Activated naive CD4-positive, alpha-beta T cell treated with Interleukin-2 at 50 U/mL for 16 hours (primary cell): Measurements from ENCODE around the gene FBN1.

Experiments used
- DNase-seq: peaks from one replicate; pipeline ENCODE4 v3.0.0-alpha.2; 2020

The FBN1 gene

DNA sequence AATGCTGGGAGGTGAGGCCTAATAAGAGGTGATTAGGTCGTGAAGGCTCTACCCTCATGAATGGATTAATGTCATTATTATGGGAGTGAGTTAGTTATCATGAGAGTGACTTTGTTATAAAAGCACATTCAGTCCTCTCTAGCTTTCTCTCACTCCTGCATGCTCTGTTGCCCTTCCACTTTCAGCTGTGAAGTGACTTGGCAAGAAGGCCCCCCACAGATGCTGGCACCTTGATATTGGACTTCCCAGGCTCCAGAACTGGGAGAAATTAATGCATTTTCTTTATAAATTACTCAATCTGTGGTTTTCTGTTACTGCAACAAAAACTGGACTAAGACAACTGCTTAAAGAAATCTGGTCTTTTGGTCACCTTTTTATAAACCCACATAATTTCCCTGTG, 144.3 kb downstream of the FBN1 start:
- no peak for DNase-seq

DNA sequence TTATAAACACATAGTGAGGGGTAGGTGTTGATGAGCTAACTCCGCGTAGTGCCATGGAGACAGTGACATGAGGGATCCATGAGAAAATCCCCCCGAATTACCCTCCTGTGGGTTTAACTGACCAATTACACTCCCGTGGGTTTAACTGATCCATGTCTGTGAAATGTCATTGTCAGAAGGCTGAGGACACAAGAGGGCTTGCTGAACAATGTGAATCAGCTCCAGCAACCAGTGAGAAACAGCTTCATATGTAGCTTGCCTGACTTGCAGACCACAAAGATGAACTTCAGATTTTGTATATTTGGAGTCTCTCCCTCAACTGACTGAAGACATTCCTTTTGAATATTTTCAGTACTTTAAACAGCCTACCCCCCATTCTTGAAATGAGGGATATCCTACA, 144.9 kb downstream of the FBN1 start:
- no peak for DNase-seq

DNA sequence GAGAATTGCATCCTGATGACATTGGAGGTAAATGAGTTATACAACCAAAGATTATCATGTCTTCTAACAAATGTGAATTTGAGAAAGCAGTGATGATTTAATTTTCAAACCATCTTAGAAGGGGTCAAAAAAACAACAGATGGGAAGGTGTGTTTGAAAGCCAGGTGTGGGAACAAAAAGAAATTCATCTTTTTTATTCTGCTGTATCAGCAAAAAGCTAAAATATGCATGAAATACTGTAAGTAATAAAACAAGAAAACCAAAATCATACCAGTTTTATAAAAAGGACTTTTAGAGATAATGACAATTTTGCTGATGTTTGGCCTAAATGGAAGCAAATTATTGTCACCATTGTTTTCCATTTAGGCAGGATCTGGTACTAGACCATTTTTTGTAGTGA, 145.5 kb downstream of the FBN1 start:
- DNase-seq: no peak

DNA sequence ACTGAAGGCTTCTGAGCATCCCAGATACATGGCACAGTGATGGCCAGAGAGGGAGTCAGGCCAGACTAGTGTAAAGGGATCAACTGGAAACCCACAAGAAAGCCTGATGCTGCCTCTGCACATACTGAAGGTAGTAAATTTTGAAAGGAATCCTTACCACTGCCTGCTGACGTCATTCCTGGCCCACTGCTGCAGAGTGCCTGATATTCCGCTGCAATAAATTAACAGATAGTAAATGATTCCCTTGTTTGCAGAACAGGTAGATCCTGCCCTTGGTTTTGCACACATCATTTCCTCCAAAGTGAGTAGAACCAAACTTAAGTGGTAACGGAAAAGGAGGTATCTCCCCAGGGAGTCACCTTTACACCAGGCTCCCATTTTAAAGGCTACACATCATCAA, 146.7 kb downstream of the FBN1 start:
- no peak for DNase-seq

DNA sequence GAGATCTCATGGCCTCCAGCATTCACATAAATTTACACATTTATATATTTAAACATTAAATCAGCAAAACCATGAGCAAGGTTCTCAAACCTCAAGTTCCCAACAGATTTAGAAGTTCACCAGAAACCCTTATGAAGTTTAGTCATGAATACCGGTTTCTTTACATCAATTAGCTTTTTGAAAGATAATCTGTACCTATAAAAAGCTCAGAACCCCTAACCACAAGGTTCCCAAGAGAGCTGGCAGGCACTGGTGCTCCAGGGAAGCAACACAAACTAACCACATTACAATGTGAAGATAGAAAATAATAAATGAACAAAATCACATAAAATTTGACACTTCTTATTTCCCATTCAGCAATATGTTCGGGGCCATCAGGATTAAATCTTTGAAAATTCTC, 150.9 kb downstream of the FBN1 start:
- DNase-seq: no peak

GRCh38 chr15:48493763-48494225, 151.7 kb downstream of the FBN1 start:
- DNase-seq: no peak

DNA sequence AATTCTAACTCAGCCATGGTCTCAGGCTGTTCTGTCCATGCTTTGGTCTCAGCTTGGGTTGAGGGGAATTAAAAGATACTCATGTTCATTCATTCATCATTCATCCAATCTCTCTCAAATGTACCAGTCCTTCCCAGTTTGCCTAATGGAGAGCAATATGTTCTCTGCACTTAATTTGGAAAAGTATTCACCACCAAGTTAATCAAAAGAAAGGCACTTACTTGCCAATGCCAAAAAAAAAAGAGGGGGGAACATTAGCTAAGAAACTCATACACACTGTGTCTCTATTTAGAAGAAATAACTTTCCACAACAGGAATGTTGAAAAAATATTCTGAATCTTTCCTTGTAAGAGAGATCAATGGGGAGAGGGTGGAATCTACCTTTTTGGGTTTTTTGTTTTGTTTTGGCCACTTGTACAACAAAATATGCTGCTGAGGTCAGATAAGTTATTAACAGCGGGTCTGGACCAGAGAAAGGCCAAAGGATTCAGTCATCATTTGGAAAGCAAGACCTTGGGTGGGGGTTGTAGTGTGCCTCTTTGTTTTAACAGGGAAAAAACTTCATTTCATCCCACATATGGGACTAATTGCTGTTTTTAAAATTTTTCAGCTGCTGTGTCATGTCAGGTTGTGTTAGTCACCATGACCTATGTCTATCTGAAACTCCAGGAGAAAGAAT, 152.3 kb downstream of the FBN1 start:
- no peak for DNase-seq

- DNase-seq: no peak
Measured at GRCh38 chr15:48486228-48486627, 159.3 kb downstream of the FBN1 start.

DNA sequence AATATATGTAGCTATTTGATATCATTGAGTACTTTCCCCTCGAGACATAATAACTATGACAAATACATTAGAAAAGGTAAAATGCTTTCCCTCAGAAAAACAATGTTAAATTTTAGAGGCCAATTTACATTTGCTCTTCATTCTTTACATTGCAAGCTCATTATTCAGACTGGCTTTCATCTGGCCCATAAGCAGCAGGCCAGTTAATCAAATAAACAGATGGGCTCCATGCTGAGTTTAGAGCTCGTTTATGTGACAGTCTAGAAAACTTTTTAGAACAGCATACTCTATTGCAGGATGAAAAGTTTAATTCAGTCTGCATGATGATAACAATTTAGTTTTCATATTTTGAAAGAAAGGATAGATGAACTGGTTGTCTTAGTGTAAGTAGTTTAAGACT, 163.7 kb downstream of the FBN1 start:
- DNase-seq: no peak

DNA sequence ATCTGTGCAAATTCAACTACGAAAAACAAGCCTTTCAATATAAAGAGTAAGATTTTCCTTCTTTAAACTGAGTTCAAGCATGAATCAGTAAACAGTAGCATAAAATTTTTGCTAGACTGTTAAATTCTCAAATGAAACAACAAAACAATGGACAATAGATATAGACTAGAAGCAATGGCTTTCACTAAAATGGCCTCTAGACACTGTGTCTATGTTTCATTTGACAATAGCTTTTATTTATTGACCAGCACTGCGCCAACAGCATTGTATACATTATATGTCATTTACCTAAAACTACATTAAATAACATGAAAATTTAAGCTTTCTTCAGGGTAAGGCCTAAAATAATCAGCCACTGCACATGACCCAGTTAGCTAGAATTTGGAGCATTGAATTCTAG, 165.8 kb downstream of the FBN1 start:
- no peak for DNase-seq

- no peak for DNase-seq
Measured at GRCh38 chr15:48478581-48478980, 166.9 kb downstream of the FBN1 start.

DNA sequence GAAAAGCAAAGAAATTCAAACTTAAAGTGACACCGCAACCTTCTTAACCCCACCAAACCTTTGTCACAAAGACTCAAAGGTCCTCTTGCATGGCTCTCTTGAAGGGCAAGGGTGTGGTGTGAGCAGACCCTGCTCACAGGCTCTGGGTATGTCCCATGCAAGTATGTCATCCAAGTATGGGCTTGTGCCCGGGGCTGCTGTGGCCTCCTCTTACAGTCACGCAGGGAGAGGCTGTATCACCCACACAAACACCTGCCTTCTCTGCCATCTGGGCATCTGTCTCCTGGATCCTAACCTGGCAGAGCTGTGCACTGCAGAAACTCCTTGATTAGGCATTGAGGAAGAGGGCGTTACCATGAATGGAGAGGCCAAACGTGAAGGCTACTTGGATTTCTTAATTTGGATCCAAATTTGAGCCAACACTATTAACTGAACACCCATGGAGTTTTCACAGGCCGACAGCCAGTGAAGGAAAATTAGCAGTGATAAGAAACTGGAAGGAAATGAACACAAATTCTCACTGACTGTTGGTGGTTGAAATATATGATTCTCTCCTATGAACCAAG, 167.6 kb downstream of the FBN1 start:
- no peak for DNase-seq

- no peak for DNase-seq
Measured at GRCh38 chr15:48475600-48476395, 169.7 kb downstream of the FBN1 start.

GRCh38 chr15:48473667-48474066, 171.8 kb downstream of the FBN1 start:
- no peak for DNase-seq

DNA sequence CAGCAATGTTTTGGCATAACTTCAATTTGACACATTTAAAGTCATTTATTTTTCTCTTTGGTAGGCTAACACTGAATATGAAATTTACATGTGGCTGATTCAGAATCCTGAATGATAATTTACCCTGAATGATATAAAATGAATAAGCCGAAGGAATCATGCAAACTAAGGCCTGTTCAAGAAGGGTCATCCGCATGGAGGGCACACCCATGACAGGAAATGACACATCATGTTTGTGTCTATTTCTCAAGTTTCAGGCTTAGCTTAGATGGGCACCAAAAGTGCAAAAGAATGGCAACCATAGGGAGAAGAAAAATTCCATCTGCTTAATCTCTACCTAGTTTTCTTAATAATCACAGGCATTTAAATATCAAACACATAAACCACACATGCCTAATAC, 172.8 kb downstream of the FBN1 start:
- no peak for DNase-seq

- no peak for DNase-seq
Measured at GRCh38 chr15:48471073-48471472, 174.4 kb downstream of the FBN1 start.

GRCh38 chr15:48470096-48470495, 175.4 kb downstream of the FBN1 start:
- DNase-seq: no peak

DNA sequence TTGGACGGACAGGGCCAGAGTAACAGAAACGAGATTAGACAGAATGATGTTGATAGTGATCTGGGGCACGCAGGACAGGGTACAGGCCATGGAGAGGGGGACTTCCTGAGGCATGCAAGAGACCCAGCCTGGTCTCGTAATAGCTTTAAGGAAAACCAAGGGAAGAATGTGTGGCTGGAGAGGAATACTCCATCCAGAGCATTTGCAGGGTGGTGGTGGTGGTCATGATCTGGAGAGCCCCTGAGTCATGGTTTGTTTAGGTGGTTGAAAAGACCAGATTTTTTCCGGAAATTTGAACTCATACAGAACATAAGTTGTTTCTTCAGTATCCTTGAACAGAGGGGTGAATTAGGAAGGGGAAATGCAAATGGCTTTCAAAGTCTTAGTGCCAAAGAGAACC, 175.8 kb downstream of the FBN1 start:
- DNase-seq: no peak

DNA sequence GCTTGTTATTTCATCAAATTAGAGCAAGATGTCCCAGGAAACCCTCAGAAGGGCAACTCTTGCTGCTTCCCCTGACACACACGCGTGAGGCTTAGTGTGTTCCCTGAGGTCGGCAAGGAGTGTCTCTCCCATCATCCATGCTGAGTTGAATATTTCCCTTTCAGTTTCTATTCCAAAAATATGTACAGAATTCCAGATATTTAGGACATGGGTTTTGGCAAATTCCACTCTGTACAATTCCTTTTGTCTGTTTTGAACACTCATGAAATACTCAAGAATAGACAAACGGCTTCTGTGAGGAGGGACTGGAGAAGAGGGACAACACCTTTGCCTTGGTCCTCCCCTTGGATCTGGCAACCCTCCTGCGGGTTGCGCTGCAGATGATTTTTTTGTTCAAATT, 176.2 kb downstream of the FBN1 start:
- DNase-seq: no peak

DNA sequence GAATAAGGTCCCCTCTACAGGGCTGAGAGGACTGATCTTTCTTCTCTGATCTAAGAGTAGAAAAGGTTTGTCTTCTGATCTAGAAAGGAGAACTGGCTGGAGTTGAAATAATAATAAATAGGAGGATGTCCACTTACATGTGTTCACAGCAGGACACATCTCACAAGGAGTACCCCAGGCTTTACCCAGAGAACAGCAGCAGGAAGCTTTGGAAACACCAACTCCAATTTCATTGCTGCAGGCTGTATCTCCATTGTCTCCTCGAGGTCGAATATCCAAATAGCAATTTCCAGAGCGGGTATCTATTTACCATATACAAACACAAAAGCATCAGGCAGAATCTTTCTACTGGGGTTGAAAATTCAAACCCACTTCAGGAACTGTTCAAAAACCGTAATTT, 177.7 kb downstream of the FBN1 start:
- DNase-seq: no peak

- DNase-seq: no peak
Measured at GRCh38 chr15:48466820-48467219, 178.7 kb downstream of the FBN1 start.

DNA sequence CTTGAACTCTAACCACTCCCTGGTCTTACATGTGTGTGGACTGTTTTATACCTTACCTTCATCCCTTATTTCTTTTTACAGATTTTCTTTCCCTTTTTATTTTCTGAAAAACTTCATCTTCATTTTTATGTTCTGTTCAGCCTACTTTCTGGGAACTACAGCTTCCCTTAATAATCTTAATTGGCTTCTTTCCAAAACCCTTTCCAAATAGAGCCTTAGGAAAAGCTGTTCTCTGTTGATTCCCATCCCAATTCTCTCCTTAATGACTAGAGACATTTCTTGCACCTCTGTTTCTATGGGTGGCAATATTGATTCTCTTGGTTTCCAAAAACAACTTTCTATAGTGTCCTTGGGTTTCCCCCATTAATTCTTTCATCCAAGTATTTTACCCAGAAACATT, 179.4 kb downstream of the FBN1 start:
- DNase-seq: no peak

DNA sequence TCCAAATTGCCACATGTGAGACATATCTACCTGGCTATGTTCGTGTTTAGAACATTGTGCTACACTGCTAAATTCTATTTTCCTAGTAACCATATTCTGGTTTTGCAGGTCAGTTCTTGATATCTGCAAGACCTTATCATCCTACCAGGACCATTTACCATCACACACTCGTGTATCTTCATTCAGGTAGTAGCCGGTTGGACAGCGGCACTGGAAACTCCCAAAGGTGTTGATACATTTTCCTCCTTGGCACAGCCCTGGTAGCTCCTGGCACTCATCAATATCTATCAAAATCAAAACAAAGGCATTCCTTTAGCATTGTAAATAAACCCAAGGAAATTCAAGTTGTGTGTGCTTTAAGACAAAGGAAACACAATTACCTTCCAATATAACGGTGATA, 180.1 kb downstream of the FBN1 start:
- no peak for DNase-seq

DNA sequence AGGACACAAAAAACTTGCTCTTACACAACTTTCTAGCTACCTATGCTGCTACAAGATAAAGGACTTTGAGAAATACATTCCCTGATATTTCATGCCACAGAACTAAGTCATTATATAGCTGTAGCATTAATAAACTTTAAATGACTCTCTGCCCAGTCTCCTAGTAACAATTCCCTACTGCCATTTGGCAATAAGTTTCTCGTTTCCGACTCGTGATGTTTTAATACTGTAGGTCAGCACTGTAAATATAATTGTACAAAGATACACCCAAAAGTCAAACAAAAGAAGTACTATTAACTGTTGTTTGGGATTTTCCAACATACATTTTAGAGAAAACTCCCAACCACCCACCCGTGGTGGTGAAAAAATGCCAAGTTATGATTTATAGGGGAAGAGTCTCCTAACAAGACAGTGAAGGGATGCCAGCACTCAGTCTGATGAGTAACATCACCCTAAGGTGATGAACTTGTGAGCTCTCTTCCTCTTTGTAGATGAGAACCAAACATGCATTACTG, 182.1 kb downstream of the FBN1 start:
- no peak for DNase-seq
